K562 (cell line): Measurements from ENCODE around the gene DNAH17. TPM values are rescaled to one million over a fixed set of nuclear protein-coding genes. Genes with fewer than 3 reads are reported as not detected.

Source experiments
- CEBPZ ChIP-seq: fragments of 150-350 bp; IDR thresholded peaks from 2 replicates; pipeline ENCODE4 v1.6.1; 2014; ENCODE audit warnings: low read depth, mild to moderate bottlenecking, low read length, borderline replicate concordance
- DMBX1 ChIP-seq: fragments of 250-450 bp; sonication (Bioruptor Pico); IDR thresholded peaks from 2 replicates; pipeline ENCODE4 v1.8.0; 2022; ENCODE audit warnings: inconsistent platforms, mild to moderate bottlenecking, moderate library complexity, borderline replicate concordance
- GATA2 ChIP-seq: sonication (generic); formaldehyde crosslinking; IDR thresholded peaks from 2 replicates; pipeline ENCODE4 v1.4.0; 2020; ENCODE audit warnings: mild to moderate bottlenecking, missing genetic modification reagents
- KDM4B ChIP-seq, 2 experiments: fragments of 450-650 bp in 1 of 2; sonication (generic) in 1 of 2; IDR thresholded peaks; 2 replicates each; pipeline ENCODE4 v1.6.1; 2016 to 2017; ENCODE audit warnings: borderline replicate concordance in 2 of 2, antibody characterized with exemption in 1 of 2, low read depth in 1 of 2, mild to moderate bottlenecking in 1 of 2
- NR2C2 ChIP-seq, 2 experiments: fragments of 200-800 bp in 1 of 2; sonication (Bioruptor generic) in 1 of 2; sonication (generic) in 1 of 2; formaldehyde crosslinking in 1 of 2; IDR thresholded peaks; 2 replicates each; pipeline versions ENCODE4 v1.6.1 to v1.8.0; 2016 to 2022; ENCODE audit warnings: mild to moderate bottlenecking in 1 of 2, missing compliant biosample characterization in 1 of 2, missing genetic modification characterization in 1 of 2, missing genetic modification reagents in 1 of 2
- PTBP1 ChIP-seq: fragments of 200-400 bp; formaldehyde crosslinking; IDR thresholded peaks from 2 replicates; pipeline ENCODE4 v1.6.1; 2017; ENCODE audit warnings: low read depth, low read length
- RHOXF2B ChIP-seq: fragments of 250-450 bp; sonication (Bioruptor Pico); conservative IDR thresholded peaks from 2 replicates; pipeline ENCODE4 v1.5.1; 2021
- TBL1XR1 ChIP-seq, 2 experiments: IDR thresholded peaks; 2 replicates each; pipeline ENCODE4 v1.6.1; 2012; ENCODE audit warnings: improper control_type of control experiment in 2 of 2, low read length in 2 of 2, mild to moderate bottlenecking in 1 of 2
- U2AF2 ChIP-seq: fragments of 200-400 bp; formaldehyde crosslinking; optimal IDR thresholded peaks from 2 replicates; pipeline ENCODE3; 2017; ENCODE audit warnings: low read depth, mild to moderate bottlenecking, low read length
- ZBTB7A ChIP-seq: IDR thresholded peaks from 2 replicates; pipeline ENCODE4 v1.6.1; 2011; ENCODE audit warnings: low read depth, mild to moderate bottlenecking, low read length, moderate library complexity, borderline replicate concordance; ENCODE audit not compliant: control insufficient read depth
- polyA plus RNA-seq, 8 experiments: library from polyadenylated mRNA; depleted of rRNA in 4 of 8; stranded (reverse) in 5 of 8; unstranded in 3 of 8; fragments of >200 nt; fragmentation: Nextera tagmentation in 2 of 8; fragmentation: Illumina TruSeq in 1 of 8; extraction: Ambion mirVana in 2 of 8; extraction: Trizol in 1 of 8; gene quantifications; 2 replicates each; pipeline versions ENCODE4 v1.2.1 to v1.2.3, GENCODE V29; 2011 to 2014; ENCODE audit warnings: inconsistent platforms in 1 of 8, missing spikeins in 1 of 8
- total RNA-seq, 7 experiments: library from RNA; depleted of rRNA in 6 of 7; stranded (reverse); fragments of >200 nt in 6 of 7; fragmentation: Illumina TruSeq in 2 of 7; extraction: Trizol in 2 of 7; gene quantifications; 2 replicates each; pipeline versions ENCODE4 v1.2.1 to v1.2.3, GENCODE V29; 2011 to 2021; ENCODE audit warnings: low replicate concordance in 1 of 7
- TF ChIP-seq, protein P1 (sequence below): sonication (generic); formaldehyde crosslinking; IDR thresholded peaks from 2 replicates; pipeline ENCODE4 v1.8.0; 2022; ENCODE audit warnings: mild to moderate bottlenecking, missing genetic modification reagents

DNAH17 gene
- total and polyA plus RNA-seq, 9 of the 15 experiments (the other 6 are each of a cell fraction or from before 2014, with no cell fraction given), result under 0.01 to 0.06 (median 0.03) TPM; not detected in 5

- TF ChIP-seq, protein P1, sequence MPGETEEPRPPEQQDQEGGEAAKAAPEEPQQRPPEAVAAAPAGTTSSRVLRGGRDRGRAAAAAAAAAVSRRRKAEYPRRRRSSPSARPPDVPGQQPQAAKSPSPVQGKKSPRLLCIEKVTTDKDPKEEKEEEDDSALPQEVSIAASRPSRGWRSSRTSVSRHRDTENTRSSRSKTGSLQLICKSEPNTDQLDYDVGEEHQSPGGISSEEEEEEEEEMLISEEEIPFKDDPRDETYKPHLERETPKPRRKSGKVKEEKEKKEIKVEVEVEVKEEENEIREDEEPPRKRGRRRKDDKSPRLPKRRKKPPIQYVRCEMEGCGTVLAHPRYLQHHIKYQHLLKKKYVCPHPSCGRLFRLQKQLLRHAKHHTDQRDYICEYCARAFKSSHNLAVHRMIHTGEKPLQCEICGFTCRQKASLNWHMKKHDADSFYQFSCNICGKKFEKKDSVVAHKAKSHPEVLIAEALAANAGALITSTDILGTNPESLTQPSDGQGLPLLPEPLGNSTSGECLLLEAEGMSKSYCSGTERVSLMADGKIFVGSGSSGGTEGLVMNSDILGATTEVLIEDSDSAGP, result no peak
- TF ChIP-seq NR2C2 (CRISPR knock-in tag; IDR thresholded peaks at IDR 0.05), result no peak
- no peak for TF ChIP-seq NR2C2 (tag; IDR thresholded peaks at IDR 0.05)
- TF ChIP-seq PTBP1, result no peak
- TF ChIP-seq KDM4B (IDR thresholded peaks at IDR 0.05; ENCODE audit: borderline replicate concordance in 2 of 2, low read depth in 1 of 2), result no peak
- TF ChIP-seq GATA2 (CRISPR knock-in tag), result no peak
- TF ChIP-seq ZBTB7A, result no peak
- no peak for TF ChIP-seq TBL1XR1 (IDR thresholded peaks at IDR 0.05; ENCODE audit: low read length in 2 of 2)
- TF ChIP-seq U2AF2, result no peak
- no peak for TF ChIP-seq DMBX1 (CRISPR knock-in tag)
- no peak for TF ChIP-seq CEBPZ
- no peak for TF ChIP-seq RHOXF2B
These were observed 39.0 kb downstream of the DNAH17 start (continued) for GRCh38 chr17:78538033-78538776.
